ENCODE measurements around the gene KHK. TPM values are rescaled to one million over a fixed set of nuclear protein-coding genes. Genes with fewer than 3 reads are reported as not detected.

KHK gene
- total RNA-seq, 1 donor = 1.7 TPM

DNA sequence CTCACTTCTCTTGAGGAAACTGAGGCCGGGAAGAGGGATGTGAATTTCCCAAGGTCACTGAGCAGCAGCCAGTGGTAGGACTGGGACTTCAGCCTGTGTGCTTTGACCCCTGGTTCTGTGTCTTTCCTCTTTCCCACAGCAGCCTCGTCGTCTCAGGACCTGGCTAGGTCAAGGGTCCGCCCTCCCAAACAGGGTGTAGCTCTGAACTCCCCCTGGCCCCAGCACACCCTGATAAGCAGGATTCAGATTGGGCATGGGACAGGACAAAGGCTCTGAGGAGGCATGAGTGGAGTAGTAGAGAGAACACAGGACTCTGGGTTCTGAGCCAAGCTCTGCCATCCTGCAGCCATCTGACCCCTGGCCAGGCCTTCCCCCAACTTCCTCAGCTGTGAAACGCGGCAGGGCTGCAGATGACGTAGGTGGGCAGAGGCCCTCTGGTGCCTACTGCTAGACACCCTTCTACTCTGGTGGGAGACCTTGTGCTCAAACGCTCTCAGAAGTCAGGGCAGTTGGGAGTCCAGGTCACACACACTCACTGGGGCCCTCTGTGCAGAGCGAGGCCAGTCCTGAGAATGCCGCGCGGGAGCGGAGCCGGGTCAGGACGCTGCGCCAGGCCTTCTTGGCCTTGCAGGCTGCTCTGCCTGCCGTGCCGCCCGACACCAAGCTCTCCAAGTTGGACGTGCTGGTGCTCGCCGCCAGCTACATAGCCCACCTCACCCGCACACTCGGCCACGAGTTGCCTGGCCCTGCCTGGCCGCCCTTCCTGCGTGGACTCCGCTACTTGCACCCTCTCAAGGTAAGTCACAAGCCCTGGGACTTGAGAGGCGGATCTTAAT lies 63.2 kb downstream of the KHK start:
- DNase-seq (ENCODE audit: low read depth) = no peak
- no peak overlapping the region for H3K4me3 ChIP-seq (ENCODE audit: low read depth, low read length)
- no peak for TF ChIP-seq CTCF (IDR thresholded peaks at IDR 0.05; ENCODE audit: insufficient read depth, low read length)

Other genes starting within 250 kb of the KHK start
- gene DPYSL5, start 238.6 kb upstream of the KHK start, total RNA-seq (ENCODE audit: low replicate concordance) = not detected in 2 replicates
- gene MAPRE3, start 116.1 kb upstream of the KHK start, total RNA-seq (ENCODE audit: low replicate concordance) = 5.3 and 7.2 TPM in 2 replicates
- 10.3 and 71.6 TPM in 2 replicates for gene TMEM214, start 53.8 kb upstream of the KHK start, total RNA-seq (ENCODE audit: low replicate concordance)
- gene AGBL5, start 35.1 kb upstream of the KHK start, total RNA-seq (ENCODE audit: low replicate concordance) = 17.5 and 25.3 TPM in 2 replicates
- gene OST4, start 15.1 kb upstream of the KHK start, total RNA-seq (ENCODE audit: low replicate concordance) = 36.5 and 300 TPM in 2 replicates
- 81.3 and 153 TPM in 2 replicates for gene EMILIN1, start 8.2 kb upstream of the KHK start, total RNA-seq (ENCODE audit: low replicate concordance)
- gene CGREF1, start 32.4 kb downstream of the KHK start, total RNA-seq (ENCODE audit: low replicate concordance) = 4.7 and 9.3 TPM in 2 replicates
- 0.09 TPM in 1 of 2 replicates, not detected in the other for gene ABHD1, start 37.0 kb downstream of the KHK start, total RNA-seq (ENCODE audit: low replicate concordance)
- 37.0 and 46.0 TPM in 2 replicates for gene PREB, start 47.9 kb downstream of the KHK start, total RNA-seq (ENCODE audit: low replicate concordance)
- not detected in 2 replicates for gene PRR30, start 52.6 kb downstream of the KHK start, total RNA-seq (ENCODE audit: low replicate concordance)
- gene TCF23, start 62.2 kb downstream of the KHK start, total RNA-seq (ENCODE audit: low replicate concordance) = 2.3 TPM in 1 of 2 replicates, not detected in the other
- gene ATRAID, start 125.3 kb downstream of the KHK start, total RNA-seq (ENCODE audit: low replicate concordance) = 135 and 216 TPM in 2 replicates
- gene SLC5A6, start 125.5 kb downstream of the KHK start, total RNA-seq (ENCODE audit: low replicate concordance) = 12.9 and 20.0 TPM in 2 replicates
- 28.9 and 35.5 TPM in 2 replicates for gene CAD, start 130.6 kb downstream of the KHK start, total RNA-seq (ENCODE audit: low replicate concordance)
- gene SLC30A3, start 176.3 kb downstream of the KHK start, total RNA-seq (ENCODE audit: low replicate concordance) = 0.09 and 0.25 TPM in 2 replicates
- gene DNAJC5G, start 188.7 kb downstream of the KHK start, total RNA-seq (ENCODE audit: low replicate concordance) = not detected in 2 replicates
- gene TRIM54, start 195.7 kb downstream of the KHK start, total RNA-seq (ENCODE audit: low replicate concordance) = not detected in 2 replicates
- 0.27 and 1.1 TPM in 2 replicates for gene UCN, start 221.7 kb downstream of the KHK start, total RNA-seq (ENCODE audit: low replicate concordance)
- gene MPV17, start 236.3 kb downstream of the KHK start, total RNA-seq (ENCODE audit: low replicate concordance) = 37.7 and 92.8 TPM in 2 replicates